ENCODE measurements around the gene DEFB131B.
"Not testable (repeated sequence)": the region's sequence is repeated elsewhere in the genome, so short reads cannot be mapped to it uniquely, and the experiment has no call there.

Gene DEFB131B, protein sequence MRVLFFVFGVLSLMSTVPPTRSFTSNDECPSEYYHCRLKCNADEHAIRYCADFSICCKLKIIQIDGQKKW

DNA sequence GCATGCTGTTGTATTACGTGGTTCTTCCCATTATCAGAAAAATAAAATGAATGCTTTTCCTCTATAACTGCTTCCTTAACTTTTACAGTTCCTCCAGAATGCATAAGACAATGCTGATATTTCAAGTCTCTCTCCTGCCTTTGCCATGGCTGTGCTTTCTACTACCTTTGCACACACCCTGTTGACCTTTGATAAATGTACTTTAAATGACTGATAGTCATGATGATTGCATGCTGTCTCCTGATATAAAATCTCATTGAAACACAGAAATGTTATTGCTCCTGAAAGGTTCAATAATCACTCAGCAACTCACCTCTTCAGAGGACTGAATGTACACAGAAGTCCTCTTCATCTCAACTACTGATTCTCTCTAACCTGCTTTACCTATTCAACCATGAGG lies at the start of gene DEFB131B:
Gene DEFB131B, plus strand, starts transcription at position 395 of the 400 bp plus-strand sequence. Its CDS starts 0 bp downstream, at position 395.
- not testable (repeated sequence) for DNase-seq (ENCODE audit: low spot score)

DNA sequence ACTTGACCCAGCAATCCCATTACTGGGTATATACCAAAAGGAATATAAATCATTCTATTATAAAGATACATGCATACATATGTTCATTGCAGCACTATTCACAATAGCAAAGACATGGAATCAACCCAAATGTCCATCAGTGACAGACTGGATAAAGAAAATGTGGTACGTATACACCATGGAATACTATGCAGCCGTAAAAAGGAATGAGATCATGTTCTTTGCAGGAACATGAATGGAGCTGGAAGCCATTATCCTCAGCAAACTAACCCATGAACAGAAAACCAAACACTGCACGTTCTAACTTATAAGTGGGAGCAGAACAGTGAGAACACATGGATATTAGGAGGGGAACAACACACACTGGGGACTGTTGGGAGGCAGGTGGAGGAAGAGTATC lies 49.0 kb upstream of the DEFB131B start:
- DNase-seq (ENCODE audit: low spot score): not testable (repeated sequence)

DNA sequence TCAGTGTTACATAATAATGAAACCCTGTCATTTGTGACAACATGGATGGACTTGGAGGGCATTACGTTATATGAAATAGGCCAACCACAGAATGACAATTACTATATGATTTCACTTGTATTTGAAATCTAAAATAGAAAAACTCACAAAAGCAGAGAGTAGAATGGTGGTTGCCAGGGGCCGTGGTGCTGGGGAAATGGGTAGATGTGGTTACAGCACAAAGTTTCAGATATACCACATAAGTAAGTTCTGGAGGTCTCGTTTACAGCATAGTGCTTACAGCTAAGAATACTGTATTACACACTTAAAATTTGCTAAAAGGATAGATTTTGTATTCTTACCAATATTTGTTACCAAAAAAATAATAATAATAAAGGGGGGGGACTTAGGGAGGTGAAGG lies 48.6 kb upstream of the DEFB131B start:
- not testable (repeated sequence) for DNase-seq (ENCODE audit: low spot score)

DNA sequence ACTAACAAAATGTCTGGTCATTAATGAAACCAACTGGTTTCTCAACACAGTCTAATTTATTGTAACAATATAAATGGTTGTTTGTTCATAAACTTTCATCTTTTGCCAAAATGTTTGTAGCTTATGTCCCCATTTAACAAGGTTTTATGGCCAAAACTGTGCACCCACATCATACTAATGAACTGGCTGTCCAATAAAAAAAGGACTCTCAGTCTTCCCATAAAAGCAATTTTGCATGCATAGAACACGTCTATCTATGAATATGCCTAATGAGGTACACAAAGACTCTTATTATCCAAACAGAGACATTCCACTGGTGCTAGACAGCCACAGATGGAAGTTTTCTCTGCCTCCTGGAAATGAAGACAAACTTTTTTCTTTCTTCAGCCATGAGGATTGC lies 45.4 kb upstream of the DEFB131B start, which contains the start of gene DEFB108B:
Gene DEFB108B, plus strand, starts transcription at position 390 of the 400 bp plus-strand sequence. Its CDS starts 0 bp downstream, at position 390.
- DNase-seq (ENCODE audit: low spot score): not testable (repeated sequence)

DNA sequence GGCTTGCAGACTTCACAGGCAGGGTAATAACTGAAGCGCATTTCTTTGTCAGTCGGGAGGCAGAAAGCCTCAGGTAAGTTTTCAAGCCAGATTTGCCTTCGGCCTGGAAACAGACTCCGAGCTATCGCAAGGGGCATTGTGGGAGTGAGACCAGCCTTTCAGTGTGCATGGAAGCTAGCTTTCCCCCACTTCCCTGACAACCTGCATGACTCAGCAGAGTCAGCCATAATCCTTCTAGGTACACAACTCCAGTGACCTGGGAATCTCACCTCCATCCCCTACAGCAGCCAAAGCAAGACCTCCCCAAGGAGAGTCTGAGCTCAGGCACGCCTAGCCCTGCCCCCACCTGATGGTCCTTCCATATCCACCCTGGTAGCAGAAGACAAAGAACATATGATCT lies 35.5 kb upstream of the DEFB131B start:
- DNase-seq (ENCODE audit: low spot score): not testable (repeated sequence)

DNA sequence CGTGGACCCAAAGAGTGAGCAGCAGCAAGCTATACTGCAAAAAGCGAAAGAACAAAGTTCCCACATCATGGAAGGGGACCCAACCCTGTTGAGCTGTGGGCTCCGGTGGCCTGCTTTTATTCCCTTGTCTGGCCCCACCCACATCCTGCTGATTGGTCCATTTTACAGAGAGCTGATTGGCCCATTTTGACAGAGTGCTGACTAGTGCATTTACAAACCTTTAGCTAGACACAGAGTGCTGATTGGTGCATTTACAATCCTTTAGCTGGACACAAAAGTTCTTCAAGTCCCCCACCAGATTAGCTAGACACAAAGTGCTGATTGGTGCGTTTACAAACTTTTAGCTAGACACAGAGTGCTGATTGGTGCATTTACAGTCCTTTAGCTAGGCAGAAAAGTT lies 34.9 kb upstream of the DEFB131B start:
- not testable (repeated sequence) for DNase-seq (ENCODE audit: low spot score)

DNA sequence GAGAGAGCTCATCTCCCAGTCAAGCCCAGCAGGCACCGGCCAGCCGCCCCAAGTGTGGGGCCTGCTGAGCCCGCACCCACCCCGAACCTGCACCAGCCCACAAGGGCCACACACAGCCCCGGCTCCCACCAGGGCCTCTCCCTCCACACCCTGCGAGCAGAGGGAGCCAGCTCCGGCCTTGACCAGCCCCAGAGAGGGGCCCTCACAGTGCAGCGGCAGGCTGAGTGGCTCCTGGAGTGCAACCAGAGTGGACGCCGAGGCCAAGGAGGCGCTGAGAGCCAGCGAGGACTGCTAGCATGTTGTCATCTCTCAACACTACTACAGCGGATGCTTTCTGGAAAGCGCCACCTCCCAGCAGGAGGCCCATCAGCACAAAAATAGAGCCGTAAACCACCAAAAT lies 34.4 kb upstream of the DEFB131B start:
- DNase-seq (ENCODE audit: low spot score): no peak

DNA sequence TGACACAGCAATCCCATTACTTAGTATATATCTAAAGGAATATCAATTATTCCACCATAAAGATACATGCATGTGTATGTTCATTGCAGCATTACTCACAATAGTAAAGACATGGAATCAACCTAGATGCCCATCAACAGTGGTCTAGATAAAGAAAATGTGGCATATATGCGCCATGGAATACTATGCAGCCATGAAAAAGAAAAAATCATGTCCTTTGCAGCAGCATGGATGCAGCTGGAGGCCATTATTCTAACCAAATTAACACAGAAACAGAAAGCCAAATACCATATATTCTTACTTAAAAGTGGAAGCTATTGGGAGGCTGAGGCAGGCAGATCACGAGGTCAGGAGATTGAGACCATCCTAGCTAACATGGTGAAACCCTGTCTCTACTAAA lies 24.4 kb upstream of the DEFB131B start:
- DNase-seq (ENCODE audit: low spot score): not testable (repeated sequence)

DNA sequence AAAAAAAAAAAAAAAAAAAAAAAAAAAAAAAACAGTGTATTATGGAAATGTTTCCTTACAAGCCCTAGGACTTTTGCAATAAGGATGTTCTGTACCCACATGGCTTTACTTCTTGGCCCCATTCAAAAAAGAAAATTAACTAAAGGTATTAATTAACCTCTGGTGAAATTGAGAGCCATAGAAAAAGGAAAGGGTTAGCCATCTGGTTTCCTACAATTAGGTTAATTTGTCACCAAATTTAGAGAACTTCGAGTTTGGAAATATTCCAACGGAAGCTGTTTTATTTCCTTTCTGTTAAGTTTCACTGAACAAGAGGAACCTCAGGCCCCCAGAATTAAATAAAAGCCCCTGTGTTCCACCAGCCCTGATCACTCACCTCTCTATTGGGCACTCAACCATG lies 22.4 kb upstream of the DEFB131B start:
- DNase-seq (ENCODE audit: low spot score): not testable (repeated sequence)

DNA sequence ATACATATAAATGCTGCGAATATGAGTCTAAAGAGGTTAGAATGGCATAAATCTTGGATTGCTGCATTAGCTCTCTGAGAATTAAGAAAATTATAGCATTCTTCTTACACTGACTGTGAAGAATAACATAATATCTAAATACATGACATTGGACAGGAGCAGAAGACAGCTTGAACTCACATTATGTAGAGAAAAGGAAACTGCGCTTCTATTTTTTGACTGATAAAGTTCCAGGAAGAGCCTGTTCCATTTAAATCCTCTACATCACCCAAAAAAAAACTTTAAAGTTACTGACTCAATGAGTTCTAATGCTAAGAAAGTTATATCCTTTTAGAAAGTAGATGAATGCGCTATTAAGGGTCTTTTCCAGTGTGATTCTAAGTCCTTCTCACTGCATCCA lies 17.4 kb upstream of the DEFB131B start:
- DNase-seq (ENCODE audit: low spot score): not testable (repeated sequence)

DNA sequence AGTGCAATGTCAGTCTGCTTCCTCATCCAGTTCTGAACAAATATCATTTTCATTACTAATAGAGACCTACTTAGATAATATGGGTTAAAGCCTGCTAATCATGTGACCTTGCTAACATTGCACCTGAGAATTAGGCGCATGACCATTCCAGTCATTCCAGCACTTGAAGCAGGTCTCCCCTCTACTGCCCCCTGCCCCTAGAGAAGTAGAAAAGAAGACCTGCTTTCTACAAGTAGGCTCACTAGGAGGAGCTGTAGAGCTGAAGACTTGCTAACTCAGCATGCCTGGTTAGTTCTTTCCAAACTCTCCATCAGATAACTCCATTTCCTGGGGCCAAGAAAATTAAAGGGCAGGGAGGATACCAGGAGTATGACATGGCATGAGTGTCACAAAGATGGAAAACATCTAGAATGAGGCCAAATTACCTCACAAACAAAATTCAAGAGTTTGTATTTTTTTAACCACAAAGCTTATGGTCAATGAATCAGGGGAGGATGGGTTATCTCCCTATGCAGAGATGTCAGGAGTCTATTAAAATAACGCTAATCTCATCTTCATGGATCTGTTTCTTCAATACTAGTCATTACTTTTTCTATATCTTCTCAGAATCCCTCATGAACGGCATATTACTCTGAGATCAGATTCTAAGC lies 14.2 kb upstream of the DEFB131B start:
- DNase-seq (ENCODE audit: low spot score): peak; percentile 49

DNA sequence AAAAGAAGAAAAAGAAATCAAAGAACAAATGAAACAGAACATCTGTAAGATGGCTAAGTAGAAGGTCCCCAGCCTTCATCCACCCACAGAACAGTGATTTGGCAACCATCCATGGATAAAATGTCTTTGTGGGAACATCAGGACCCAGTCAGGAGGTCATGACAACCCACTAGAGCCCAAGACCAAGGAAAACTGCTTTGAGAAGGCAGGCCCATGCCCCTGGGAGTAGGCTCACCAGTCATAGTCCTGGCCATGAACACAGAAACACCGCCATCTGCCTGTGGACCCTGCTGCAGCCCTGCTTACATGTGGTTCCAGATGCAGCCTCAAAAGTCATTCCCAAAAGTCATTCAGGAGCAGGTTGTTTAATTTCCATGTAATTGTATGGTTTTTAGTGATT lies 11.0 kb upstream of the DEFB131B start:
- DNase-seq (ENCODE audit: low spot score): not testable (repeated sequence)

DNA sequence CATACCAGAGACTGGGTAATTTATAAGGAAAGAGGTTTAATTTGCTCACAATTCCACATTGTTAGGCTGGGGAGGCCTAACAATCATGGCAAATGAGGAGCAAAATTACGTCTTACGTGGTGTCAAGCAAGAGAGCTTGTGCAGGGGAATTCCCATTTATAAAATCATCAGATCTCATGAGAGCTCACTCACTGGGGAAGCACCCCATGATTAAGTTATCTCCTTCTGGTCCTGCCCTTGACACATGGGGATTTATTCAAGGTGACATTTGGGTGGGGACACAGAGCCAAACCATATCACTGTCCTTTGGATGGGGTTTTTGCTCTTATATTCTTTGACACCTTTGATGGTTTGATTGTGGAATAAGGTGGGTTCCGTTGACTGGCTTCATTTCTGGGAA lies 8.3 kb upstream of the DEFB131B start:
- not testable (repeated sequence) for DNase-seq (ENCODE audit: low spot score)

DNA sequence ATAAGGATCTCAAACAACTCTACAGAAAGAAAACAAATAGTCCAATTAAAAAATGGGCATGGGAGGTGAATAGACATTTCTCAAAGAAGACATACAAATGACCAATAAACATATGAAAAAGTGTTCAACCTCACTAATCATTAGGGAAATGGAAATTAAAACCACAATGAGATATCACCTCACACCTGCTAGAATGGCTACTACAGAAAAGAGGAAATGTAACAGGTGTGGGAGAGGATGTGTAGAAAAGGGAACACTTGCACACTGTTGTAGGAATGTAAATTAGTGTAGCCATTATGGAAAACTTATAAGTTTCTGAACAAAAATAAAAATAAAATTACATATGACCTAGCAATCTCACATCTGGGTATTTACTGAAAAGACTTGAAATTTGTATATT lies 7.6 kb upstream of the DEFB131B start:
- DNase-seq (ENCODE audit: low spot score): not testable (repeated sequence)

DNA sequence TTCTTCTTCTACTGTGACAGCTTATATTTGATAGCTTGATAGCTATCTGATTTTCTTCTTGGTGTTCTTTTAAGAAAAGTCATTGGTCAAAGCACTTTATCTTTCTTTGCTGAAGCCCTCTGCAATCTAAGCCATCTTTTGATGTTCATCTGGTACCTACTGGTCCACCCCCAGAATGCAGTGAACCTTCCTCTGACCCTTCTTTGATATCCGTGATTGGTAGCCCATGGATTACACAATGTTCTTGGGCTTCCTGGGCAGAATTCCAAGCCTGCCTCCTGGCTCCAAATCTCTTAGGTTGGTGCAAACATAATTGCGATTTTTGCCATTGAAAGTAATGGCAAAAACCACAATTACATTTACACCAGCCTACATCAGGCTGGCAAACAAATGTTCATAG lies 2.0 kb upstream of the DEFB131B start:
- DNase-seq (ENCODE audit: low spot score): not testable (repeated sequence)

DNA sequence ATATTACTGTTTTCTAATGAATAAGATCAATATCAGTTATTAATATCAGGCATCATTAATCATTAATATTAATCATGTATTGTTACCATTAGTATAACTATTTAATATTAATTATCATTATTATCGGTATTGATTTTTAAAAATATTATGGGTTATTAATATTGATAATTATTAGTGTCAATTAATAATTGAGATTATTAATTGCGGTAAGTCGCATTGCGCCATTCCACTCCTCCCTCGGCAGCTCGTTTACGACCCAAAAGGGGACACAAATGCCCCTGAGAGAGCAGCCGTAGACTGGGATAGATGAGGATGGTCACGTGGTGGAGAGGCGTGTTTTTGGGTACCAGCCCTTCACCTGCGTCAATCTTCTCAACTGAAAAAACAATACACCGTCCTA lies 7.6 kb downstream of the DEFB131B start:
- DNase-seq (ENCODE audit: low spot score): not testable (repeated sequence)

DNA sequence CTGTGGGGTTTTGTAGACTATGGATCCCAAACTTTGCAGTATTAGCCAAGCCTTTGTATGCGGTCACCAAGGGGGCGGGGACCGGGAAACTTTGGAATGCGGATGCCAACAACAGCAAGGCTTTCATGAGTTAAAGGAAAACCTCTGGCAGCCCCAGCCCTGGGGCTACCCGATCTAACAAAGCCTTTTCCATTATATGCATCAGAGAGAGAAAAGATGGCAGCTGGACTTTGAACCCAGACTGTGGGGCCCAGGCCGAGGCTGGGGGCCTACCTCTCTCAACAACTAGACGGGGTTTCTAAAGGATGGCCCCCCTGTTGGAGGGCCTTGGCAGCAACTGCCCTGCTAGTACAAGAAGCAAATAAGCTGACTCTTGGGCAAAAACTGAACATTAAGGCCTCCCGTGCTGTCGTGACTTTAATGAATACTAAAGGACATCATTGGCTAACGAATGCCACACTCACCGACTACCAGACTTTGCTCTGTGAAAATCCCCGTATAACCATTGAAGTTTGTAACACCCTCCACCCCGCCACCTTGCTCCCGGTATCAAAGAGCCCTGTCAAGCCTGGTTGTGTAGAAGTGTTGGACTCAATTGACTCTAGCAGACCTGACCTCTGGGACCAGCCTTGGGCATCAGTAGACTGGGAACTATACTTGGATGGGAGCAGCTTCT lies 10.2 kb downstream of the DEFB131B start:
- not testable (repeated sequence) for DNase-seq (ENCODE audit: low spot score)

DNA sequence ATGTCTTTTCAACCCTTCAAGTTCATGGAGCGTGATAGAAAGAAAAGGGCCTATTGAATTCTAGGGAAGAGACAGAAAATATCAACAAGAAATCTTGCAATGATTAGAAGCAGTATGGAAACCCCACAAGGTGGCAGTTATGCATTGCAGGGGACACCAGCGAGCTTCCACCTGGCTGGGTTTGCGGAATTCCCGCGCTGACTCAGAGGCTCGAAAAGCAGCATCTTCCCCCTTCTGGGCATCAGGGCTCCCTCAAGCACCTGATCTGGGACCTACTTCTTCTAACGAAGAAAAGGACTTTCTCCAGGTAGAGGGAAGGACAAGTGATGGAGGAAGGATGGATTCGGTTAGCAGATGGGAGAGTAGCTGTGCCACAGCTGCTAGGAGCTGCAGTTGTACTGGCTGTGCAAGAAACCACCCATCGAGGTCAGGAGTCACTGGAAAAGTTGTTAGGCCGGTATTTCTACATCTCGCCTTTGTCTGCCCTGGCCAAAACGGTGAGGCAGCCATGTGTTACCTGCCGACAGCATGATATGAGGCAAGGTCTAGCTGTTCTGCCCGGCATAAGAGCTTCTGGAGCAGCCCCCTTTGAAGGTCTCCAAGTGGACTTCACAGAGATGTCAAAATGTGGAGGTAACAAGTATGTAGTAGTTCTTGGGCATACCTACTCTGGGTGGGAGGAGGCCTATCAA lies 11.1 kb downstream of the DEFB131B start:
- not testable (repeated sequence) for DNase-seq (ENCODE audit: low spot score)

DNA sequence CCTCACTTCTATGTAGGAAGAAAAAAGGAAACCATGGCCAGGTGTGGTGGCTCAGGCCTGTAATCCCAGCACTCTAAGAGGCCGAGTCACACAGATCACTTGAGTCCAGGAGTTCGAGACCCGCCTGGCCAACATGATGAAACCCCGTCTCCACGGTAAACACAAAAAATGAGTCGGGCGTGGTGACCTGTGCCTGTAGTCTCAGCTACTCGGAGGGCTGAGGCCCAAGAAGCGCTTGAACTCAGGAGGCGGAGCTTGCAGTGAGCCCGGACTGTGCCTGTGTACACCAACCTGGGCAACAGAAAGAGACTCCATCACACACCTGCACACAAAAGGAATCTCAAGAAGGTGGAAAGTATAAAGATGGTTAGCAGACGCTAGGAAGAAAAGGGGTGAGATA lies 17.7 kb downstream of the DEFB131B start:
- no peak for DNase-seq (ENCODE audit: low spot score)

DNA sequence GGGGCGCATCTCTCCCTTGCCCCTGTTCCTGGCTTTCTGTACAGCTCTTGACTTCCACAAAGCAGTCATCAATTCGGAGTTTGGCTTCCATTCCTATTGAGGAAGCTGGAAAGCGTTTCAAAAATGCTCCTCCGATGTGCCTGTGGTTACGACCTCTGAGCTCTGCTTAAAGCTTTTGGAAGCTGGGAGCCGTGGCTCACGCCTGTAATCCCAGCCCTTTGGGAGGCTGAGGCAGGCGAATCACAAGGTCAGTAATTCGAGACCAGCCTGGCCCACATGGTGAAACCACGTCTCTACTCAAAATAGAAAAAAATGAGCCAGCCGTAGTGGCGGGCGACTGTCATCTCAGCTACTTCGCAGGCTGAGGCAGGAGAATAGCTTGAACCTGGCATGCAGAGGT lies 22.9 kb downstream of the DEFB131B start:
- DNase-seq (ENCODE audit: low spot score): not testable (repeated sequence)

DNA sequence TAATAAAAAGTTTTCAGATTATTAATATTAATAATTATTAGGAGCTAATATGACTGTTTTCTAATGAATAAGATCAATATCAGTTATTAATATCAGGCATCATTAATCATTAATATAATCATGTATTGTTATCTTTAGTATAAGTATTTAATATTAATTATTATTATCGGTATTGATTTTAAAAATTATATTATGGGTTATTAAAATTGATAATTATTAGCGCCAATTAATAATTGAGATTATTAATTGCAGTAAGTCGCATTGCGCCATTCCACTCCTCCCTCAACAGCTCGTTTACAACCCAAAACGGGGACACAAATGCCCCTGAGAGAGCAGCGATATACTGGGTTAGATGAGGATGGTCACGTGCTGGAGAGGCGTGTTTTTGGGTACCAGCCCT lies 30.0 kb downstream of the DEFB131B start:
- no peak for DNase-seq (ENCODE audit: low spot score)

DNA sequence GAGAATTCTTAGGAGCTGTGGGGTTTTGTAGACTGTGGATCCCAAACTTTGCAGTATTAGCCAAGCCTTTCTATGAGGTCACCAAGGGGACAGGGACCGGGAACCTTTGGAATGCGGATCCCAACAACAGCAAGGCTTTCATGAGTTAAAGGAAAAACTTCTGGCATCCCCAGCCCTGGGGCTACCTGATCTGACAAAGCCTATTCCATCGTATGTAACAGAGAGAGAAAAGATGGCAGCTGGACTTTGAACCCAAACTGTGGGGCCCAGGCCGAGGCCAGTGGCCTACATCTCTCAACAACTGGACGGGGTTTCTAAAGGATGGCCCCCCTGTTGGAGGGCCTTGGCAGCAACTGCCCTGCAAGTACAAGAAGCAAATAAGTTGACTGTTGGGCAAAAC lies 32.5 kb downstream of the DEFB131B start:
- not testable (repeated sequence) for DNase-seq (ENCODE audit: low spot score)
